Measurements from ENCODE around the gene DPF1.

The DPF1 gene

GRCh38 chr19:38193445-38193844 lies 30.6 kb downstream of the DPF1 start:
- Histone ChIP-seq H3K9ac (ENCODE audit: low read depth, low read length, poor library complexity) (no peak overlapping the region), H3K4me1 (ENCODE audit: control insufficient read depth in 2 of 2, insufficient read depth in 1 of 2, low read depth in 1 of 2, low read length in 2 of 2) (no peaks in the 10 kb centered on the region), H2AFZ (ENCODE audit: low read length) (no peak overlapping the region), H3K79me1 (ENCODE audit: low read depth, low read length) (no peaks in the 10 kb centered on the region), H4K91ac (ENCODE audit: low read depth, low read length, poor library complexity) (peak overlapping the region; percentile 23), H2BK12ac (ENCODE audit: low read length) (no peak overlapping the region), H2BK15ac (ENCODE audit: low read length) (no peak overlapping the region), H3K4me3 (ENCODE audit: low read length in 2 of 2) (no peak overlapping the region), H2AK5ac (ENCODE audit: low read depth, low read length) (no peak overlapping the region), H3K27ac (replicated peaks; ENCODE audit: low read length) (no peak overlapping the region), H3K9me3 (replicated peaks in 1 of 2; ENCODE audit: control insufficient read depth in 2 of 2, insufficient read depth in 1 of 2, low read depth in 1 of 2, low read length in 2 of 2) (no peaks in the 10 kb centered on the region), H3K14ac (ENCODE audit: low read length) (no peak overlapping the region), H3K23ac (ENCODE audit: low read depth, low read length, poor library complexity) (no peak overlapping the region), H2BK5ac (ENCODE audit: low read length) (no peak overlapping the region), H3K18ac (ENCODE audit: low read length) (no peak overlapping the region), H3K27me3 (ENCODE audit: control insufficient read depth in 3 of 3, insufficient read depth in 3 of 3, low read depth in 1 of 3, low read length in 3 of 3) (no peaks in the 10 kb centered on the region), H3K4ac (ENCODE audit: low read length) (no peak overlapping the region), H3K36me3 (replicated peaks in 1 of 2; ENCODE audit: control insufficient read depth in 2 of 2, insufficient read depth in 2 of 2, low read length in 2 of 2) (peaks cover 7 to 31% of the 10 kb centered on the region in 2 donors), H3K4me2 (ENCODE audit: insufficient read depth, low read length, poor library complexity, severe bottlenecking) (no peak overlapping the region), H4K8ac (ENCODE audit: low read depth, low read length) (no peak overlapping the region), H2BK120ac (ENCODE audit: low read depth, low read length) (no peak overlapping the region)
- no CpG with 5 or more reads among the region's 29 CpGs for WGBS, 2 donors (ENCODE audit: extremely low coverage in 2 of 2, insufficient read length in 2 of 2, insufficient replicate concordance in 1 of 2)
- DNase-seq (ENCODE audit: low spot score) = no peak

DNA sequence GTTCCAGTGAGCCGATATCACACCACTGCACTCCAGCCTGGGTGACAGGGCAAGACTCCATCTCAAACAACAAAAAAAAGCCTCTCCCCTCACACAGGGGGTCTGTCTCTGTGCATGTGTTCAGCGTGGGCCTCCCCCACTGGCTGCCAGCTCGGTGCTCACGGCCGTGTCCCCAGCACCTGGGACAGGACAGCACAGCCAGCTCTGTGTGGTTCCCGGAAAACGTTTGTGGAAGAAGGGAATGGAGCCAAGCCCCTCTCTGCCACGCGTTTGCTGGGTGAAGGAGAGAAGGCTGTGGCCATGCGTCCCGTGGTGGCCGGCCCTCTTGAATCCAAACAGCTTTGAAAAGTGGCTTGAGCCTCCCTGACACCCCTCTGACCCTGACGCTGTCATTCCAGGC lies 32.3 kb downstream of the DPF1 start:
- H2BK12ac ChIP-seq (ENCODE audit: low read length) = no peak overlapping the region
- H2BK15ac ChIP-seq (ENCODE audit: low read length) = no peak overlapping the region
- no peak overlapping the region for H3K14ac ChIP-seq (ENCODE audit: low read length)
- H4K8ac ChIP-seq (ENCODE audit: low read depth, low read length) = no peak overlapping the region
- no peak overlapping the region for H3K9ac ChIP-seq (ENCODE audit: low read depth, low read length, poor library complexity)
- H2AK5ac ChIP-seq (ENCODE audit: low read depth, low read length) = peak overlapping the region; percentile 52
- no CpG with 5 or more reads among the region's 13 CpGs for WGBS, 2 donors (ENCODE audit: extremely low coverage in 2 of 2, insufficient read length in 2 of 2, insufficient replicate concordance in 1 of 2)
- H3K4me3 ChIP-seq (ENCODE audit: low read length in 2 of 2) = no peak overlapping the region
- no peak overlapping the region for H2AFZ ChIP-seq (ENCODE audit: low read length)
- no peaks in the 10 kb centered on the region for H3K9me3 ChIP-seq (replicated peaks in 1 of 2; ENCODE audit: control insufficient read depth in 2 of 2, insufficient read depth in 1 of 2, low read depth in 1 of 2, low read length in 2 of 2)
- peak overlapping the region; percentile 73 for H3K23ac ChIP-seq (ENCODE audit: low read depth, low read length, poor library complexity)
- no peak overlapping the region for H3K27ac ChIP-seq (replicated peaks; ENCODE audit: low read length)
- no peak overlapping the region for H3K4ac ChIP-seq (ENCODE audit: low read length)
- no peak overlapping the region for H3K4me2 ChIP-seq (ENCODE audit: insufficient read depth, low read length, poor library complexity, severe bottlenecking)
- H3K79me1 ChIP-seq (ENCODE audit: low read depth, low read length) = no peaks in the 10 kb centered on the region
- no peak overlapping the region for H2BK120ac ChIP-seq (ENCODE audit: low read depth, low read length)
- H3K36me3 ChIP-seq (replicated peaks in 1 of 2; ENCODE audit: control insufficient read depth in 2 of 2, insufficient read depth in 2 of 2, low read length in 2 of 2) = peaks cover 7 to 21% of the 10 kb centered on the region in 2 donors
- no peak overlapping the region for H4K91ac ChIP-seq (ENCODE audit: low read depth, low read length, poor library complexity)
- H3K18ac ChIP-seq (ENCODE audit: low read length) = peak overlapping the region; percentile 28
- no peaks in the 10 kb centered on the region for H3K27me3 ChIP-seq (ENCODE audit: control insufficient read depth in 3 of 3, insufficient read depth in 3 of 3, low read depth in 1 of 3, low read length in 3 of 3)
- no peaks in the 10 kb centered on the region for H3K4me1 ChIP-seq (ENCODE audit: control insufficient read depth in 2 of 2, insufficient read depth in 1 of 2, low read depth in 1 of 2, low read length in 2 of 2)
- no peak overlapping the region for H2BK5ac ChIP-seq (ENCODE audit: low read length)
- DNase-seq (ENCODE audit: low spot score) = no peak

- H3K27me3 ChIP-seq (ENCODE audit: control insufficient read depth in 3 of 3, insufficient read depth in 3 of 3, low read depth in 1 of 3, low read length in 3 of 3) = no peaks in the 10 kb centered on the region
- H4K91ac ChIP-seq (ENCODE audit: low read depth, low read length, poor library complexity) = no peak overlapping the region
- peaks cover 4 to 21% of the 10 kb centered on the region in 2 donors for H3K36me3 ChIP-seq (replicated peaks in 1 of 2; ENCODE audit: control insufficient read depth in 2 of 2, insufficient read depth in 2 of 2, low read length in 2 of 2)
- no peak overlapping the region for H3K23ac ChIP-seq (ENCODE audit: low read depth, low read length, poor library complexity)
- no peak overlapping the region for H2BK120ac ChIP-seq (ENCODE audit: low read depth, low read length)
- H3K27ac ChIP-seq (replicated peaks; ENCODE audit: low read length) = no peak overlapping the region
- no peak overlapping the region for H3K4me2 ChIP-seq (ENCODE audit: insufficient read depth, low read length, poor library complexity, severe bottlenecking)
- no peak for DNase-seq (ENCODE audit: low spot score)
- H2BK12ac ChIP-seq (ENCODE audit: low read length) = no peak overlapping the region
- H3K18ac ChIP-seq (ENCODE audit: low read length) = no peak overlapping the region
- H3K9ac ChIP-seq (ENCODE audit: low read depth, low read length, poor library complexity) = no peak overlapping the region
- no peak overlapping the region for H2AFZ ChIP-seq (ENCODE audit: low read length)
- no peak overlapping the region for H2BK5ac ChIP-seq (ENCODE audit: low read length)
- no peaks in the 10 kb centered on the region for H3K9me3 ChIP-seq (replicated peaks in 1 of 2; ENCODE audit: control insufficient read depth in 2 of 2, insufficient read depth in 1 of 2, low read depth in 1 of 2, low read length in 2 of 2)
- H3K4me3 ChIP-seq (ENCODE audit: low read length in 2 of 2) = no peak overlapping the region
- no peak overlapping the region for H3K4ac ChIP-seq (ENCODE audit: low read length)
- no peak overlapping the region for H2BK15ac ChIP-seq (ENCODE audit: low read length)
- H3K79me1 ChIP-seq (ENCODE audit: low read depth, low read length) = no peaks in the 10 kb centered on the region
- no CpG with 5 or more reads among the region's 6 CpGs for WGBS, 2 donors (ENCODE audit: extremely low coverage in 2 of 2, insufficient read length in 2 of 2, insufficient replicate concordance in 1 of 2)
- no peak overlapping the region for H3K14ac ChIP-seq (ENCODE audit: low read length)
- H2AK5ac ChIP-seq (ENCODE audit: low read depth, low read length) = no peak overlapping the region
- peaks cover 0 to 1% of the 10 kb centered on the region in 2 donors for H3K4me1 ChIP-seq (ENCODE audit: control insufficient read depth in 2 of 2, insufficient read depth in 1 of 2, low read depth in 1 of 2, low read length in 2 of 2)
- no peak overlapping the region for H4K8ac ChIP-seq (ENCODE audit: low read depth, low read length)
Measured at GRCh38 chr19:38190793-38191192, 33.2 kb downstream of the DPF1 start.

DNA sequence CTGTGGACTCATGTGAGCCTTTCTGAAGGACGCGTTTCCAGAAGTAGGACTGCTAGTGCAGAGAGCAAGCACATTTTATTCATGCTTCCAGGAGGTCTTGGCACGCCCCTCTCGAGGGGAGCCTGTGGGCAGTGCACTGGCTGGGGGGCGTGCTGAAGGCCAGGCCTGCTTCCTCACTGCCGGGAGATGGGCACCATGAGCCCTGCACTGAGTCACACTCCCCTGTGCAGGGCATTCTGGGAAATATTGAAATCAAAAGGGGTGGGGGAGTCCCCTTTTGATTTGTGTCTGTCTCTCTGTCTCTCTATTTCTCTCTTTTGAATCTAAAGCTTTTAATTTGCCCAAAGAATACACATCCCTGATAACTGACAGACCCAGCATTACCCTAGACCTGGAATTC lies 34.0 kb downstream of the DPF1 start:
- Histone ChIP-seq H3K9me3 (replicated peaks in 1 of 2; ENCODE audit: control insufficient read depth in 2 of 2, insufficient read depth in 1 of 2, low read depth in 1 of 2, low read length in 2 of 2) (no peaks in the 10 kb centered on the region), H3K9ac (ENCODE audit: low read depth, low read length, poor library complexity) (no peak overlapping the region), H3K4me1 (ENCODE audit: control insufficient read depth in 2 of 2, insufficient read depth in 1 of 2, low read depth in 1 of 2, low read length in 2 of 2) (peaks cover 0 to 6% of the 10 kb centered on the region in 2 donors), H2BK12ac (ENCODE audit: low read length) (no peak overlapping the region), H3K79me1 (ENCODE audit: low read depth, low read length) (no peaks in the 10 kb centered on the region), H2AFZ (ENCODE audit: low read length) (no peak overlapping the region), H2BK15ac (ENCODE audit: low read length) (no peak overlapping the region), H2BK5ac (ENCODE audit: low read length) (no peak overlapping the region), H3K4me2 (ENCODE audit: insufficient read depth, low read length, poor library complexity, severe bottlenecking) (no peak overlapping the region), H3K4ac (ENCODE audit: low read length) (no peak overlapping the region), H3K23ac (ENCODE audit: low read depth, low read length, poor library complexity) (peak overlapping the region; percentile 49), H3K36me3 (replicated peaks in 1 of 2; ENCODE audit: control insufficient read depth in 2 of 2, insufficient read depth in 2 of 2, low read length in 2 of 2) (peaks cover 4 to 21% of the 10 kb centered on the region in 2 donors), H3K18ac (ENCODE audit: low read length) (no peak overlapping the region), H2AK5ac (ENCODE audit: low read depth, low read length) (no peak overlapping the region), H3K14ac (ENCODE audit: low read length) (no peak overlapping the region), H2BK120ac (ENCODE audit: low read depth, low read length) (peak overlapping the region; percentile 48), H4K91ac (ENCODE audit: low read depth, low read length, poor library complexity) (no peak overlapping the region), H3K4me3 (ENCODE audit: low read length in 2 of 2) (no peak overlapping the region), H3K27ac (replicated peaks; ENCODE audit: low read length) (no peak overlapping the region), H4K8ac (ENCODE audit: low read depth, low read length) (no peak overlapping the region), H3K27me3 (ENCODE audit: control insufficient read depth in 3 of 3, insufficient read depth in 3 of 3, low read depth in 1 of 3, low read length in 3 of 3) (no peaks in the 10 kb centered on the region)
- WGBS, 2 donors (ENCODE audit: extremely low coverage in 2 of 2, insufficient read length in 2 of 2, insufficient replicate concordance in 1 of 2) = no CpG with 5 or more reads among the region's 6 CpGs
- no peak for DNase-seq (ENCODE audit: low spot score)
